AG08395 (cell line): ENCODE data around the gene COL8A1.
"Not testable (repeated sequence)": the region's sequence is repeated elsewhere in the genome, so short reads cannot be mapped to it uniquely, and the experiment has no call there.

ENCODE experiments used
- DNase-seq: peaks from one replicate; pipeline ENCODE4 v3.0.0; 2012; ENCODE audit warnings: mixed read lengths, low spot score

The COL8A1 gene

GRCh38 chr3:99709686-99710085 lies 71.3 kb downstream of the COL8A1 start:
- no peak for DNase-seq

DNA sequence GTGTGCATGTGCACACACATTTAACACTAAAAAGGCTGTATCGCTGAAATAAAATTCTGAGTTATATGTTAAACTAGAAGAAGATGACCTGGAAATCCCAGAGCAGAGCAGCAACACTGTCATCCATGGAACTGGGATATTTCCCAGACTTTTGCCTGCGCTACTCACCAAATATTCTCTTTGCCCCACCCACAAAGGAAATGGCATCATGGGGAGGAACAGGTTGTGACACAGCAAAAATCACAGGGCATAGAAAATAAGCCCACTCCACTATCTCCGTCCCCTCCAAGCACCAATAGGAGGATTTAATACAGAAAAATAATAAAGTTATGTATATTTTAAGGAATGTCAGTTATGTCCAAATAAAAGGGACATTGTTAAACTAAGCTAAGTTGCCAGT lies 71.7 kb downstream of the COL8A1 start:
- no peak for DNase-seq

DNA sequence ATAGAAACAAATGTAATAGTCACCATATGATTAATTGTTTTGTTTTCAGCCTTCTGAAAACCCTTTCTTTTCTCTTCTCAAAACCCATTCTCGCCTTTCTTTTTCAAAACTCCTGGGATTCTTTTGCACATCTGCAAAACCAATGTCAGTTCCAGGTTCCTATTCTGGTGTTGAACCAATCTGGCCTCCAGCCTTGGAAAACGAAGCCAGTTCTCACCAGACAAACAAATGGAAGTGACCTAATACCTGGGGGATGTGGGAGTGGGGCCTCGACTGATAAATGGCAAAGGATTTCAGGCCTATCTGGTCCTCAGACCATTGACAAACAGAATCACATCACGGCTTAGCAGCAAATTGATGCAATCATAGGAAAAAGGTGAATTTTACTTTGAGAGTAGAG lies 73.0 kb downstream of the COL8A1 start:
- no peak for DNase-seq

GRCh38 chr3:99712291-99712954 lies 74.0 kb downstream of the COL8A1 start:
- DNase-seq, result no peak

DNA sequence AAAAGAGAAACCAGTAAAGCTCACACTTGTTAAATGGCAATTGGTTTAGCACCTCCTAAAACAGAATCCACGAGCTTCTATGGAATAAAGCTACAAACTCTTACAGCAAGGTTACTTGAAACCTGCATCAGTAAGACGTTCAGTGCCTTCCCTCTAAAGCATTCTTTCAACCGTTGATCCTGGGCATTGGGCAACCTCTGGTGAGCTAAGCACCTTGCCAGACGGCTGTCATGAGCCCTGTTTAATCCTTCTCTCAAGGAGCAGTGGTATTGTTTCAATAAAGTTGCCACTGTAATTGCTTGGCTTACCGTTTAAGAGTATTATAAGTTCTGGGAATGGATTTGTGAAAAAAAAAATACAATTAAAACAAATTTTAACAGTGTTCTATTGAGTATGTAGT lies 75.0 kb downstream of the COL8A1 start:
- no peak for DNase-seq

DNA sequence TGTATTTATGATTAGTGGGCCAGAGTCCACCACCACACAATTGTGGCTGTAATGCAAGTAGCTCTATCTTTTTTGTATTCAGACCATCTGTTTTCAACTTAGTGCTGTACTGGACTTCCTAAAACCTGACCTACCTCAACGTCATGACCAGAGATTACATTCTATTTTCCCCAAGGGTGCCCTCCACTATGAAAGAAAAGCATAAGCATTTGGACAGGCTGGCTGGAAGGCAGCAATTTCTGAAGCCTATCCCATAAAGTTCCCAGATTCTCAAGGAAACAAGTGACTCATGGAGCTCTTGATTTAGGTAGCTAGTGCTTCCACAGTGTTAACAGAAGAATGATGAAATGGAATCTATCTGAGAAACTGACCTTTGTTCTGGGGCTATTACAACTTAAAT lies 75.8 kb downstream of the COL8A1 start:
- peak; percentile 40 for DNase-seq

DNA sequence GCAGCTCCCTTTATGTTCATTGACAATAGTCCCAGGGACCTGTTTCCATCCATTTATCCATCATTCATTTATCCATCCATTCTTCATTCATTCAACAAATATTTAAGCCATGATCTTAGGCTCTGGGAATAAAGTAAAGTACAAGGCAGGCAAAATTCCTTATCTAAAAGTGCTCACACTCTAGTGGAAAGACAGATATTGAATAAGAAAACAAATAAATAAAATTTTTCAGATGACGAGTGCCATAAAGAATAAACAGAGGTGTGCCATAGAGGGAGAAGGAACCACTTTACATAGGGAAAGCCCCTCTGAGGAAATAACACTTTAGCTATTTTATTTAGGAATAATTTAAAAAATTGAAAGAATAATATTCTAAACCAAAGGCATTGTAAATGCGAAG lies 76.2 kb downstream of the COL8A1 start:
- DNase-seq, result no peak

DNA sequence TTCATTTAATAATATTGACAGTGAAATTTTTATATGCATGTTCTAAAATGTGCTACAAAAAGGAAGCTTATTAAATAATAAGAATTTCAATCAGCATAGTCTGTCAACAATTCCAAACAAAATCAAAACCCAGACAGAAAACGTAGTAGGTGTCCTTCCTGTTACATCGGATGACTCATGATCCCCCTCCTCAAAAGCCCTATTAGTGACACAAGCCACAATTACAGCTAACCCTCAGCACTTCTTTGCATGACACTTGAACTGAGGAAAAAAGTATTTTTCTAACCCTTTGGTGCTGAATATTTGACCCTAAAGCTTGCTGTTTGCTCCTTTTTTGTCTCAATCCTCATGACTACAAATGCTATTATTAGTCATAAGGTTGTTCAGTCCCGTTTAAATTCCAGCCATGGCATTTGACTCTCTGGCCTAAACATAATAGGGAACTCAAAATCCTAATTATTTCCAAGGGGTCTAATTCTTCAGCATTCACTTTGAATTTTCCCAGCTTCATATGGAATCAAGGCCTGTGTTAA lies 78.1 kb downstream of the COL8A1 start:
- DNase-seq, result no peak

DNA sequence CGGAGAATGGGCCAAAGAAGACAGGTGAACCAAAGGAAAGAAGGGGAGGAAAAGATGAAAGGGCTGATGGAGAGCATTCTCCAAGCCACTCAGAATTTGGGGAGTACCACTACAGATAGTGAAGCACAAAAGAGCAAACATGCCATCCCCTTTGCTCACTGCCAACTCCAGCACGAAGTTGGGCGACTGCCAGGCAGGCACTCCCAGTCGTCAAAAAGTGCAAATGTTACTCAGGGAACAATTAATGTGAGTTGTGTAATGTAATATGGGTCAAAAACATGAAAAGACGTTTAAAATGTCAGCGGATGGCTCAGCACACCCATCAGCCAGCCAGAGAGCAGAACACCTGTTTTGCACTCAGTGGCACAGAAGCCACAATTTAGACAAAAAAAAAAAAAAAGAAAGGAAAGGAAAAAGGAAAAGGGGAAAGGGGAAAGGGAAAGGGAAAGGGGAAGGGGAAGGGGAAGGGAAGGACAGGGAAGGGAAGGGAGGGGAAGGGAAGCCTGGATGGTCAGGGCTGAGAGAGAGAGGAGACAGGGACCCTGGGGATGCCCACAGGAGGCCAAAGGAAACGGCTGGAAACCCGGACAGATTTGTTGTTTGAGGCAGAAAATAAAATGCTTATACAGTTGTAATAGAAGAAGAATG lies 82.7 kb downstream of the COL8A1 start:
- DNase-seq, result peak; percentile 46

GRCh38 chr3:99721633-99722007 lies 83.2 kb downstream of the COL8A1 start:
- DNase-seq, result no peak

- DNase-seq, result no peak
These were observed 85.9 kb downstream of the COL8A1 start for GRCh38 chr3:99724276-99724675.

GRCh38 chr3:99730870-99731269 lies 92.5 kb downstream of the COL8A1 start:
- DNase-seq, result peak; percentile 35

DNA sequence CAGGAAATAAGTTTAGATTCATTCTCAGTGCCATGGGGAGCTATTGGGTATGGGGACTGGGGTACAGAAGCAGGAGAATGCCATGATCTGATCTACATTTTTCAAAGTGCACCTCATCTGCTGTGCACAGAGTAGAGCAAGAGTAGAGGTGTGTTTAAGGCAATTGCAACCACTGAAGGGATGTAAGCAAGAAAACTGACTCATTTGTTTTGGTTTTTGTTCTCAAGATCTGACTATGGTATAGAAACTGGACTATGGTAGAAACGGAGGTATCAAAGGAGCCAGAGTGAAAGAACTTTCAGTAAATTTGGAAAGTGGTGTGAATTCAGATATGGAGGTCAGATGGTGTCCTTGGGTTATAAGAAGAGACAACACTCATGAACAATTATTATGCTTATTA lies 93.1 kb downstream of the COL8A1 start:
- no peak for DNase-seq

DNA sequence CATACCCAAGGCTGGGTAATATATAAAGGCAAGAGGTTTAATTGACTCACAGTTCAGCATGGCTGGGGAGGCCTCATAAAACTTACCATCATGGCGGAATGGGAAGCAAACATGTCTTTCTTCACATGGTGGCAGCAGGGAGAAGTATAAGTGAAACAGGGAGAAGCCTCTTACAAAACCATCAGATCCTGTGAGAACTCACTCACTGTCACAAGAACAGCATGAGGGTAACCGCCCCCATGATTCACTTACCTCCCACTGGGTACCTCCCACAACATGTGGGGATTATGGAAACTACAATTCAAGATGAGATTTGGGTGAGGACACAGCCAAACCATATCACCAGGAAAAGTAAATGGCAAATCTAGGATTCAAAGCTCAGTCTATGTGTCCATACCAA lies 102.0 kb downstream of the COL8A1 start:
- DNase-seq, result not testable (repeated sequence)

DNA sequence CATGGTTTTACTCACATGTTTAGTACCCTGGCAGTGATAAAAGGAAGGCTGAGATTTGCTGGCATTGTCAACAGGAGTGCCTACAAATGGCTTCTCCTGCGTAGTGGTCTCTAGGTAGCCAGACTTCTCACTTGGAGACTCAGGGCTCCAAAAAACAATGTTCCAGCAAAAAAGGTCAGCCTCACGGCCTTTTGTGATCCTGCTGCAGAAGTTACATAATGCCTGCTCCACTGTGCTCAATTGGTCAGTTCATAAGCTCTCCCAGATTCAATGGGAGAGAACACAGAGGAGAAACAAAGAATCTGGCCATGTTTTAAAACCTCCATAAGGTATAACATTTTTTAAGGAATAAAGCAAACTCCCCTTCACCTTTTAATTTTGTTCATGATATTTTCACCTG lies 103.2 kb downstream of the COL8A1 start:
- no peak for DNase-seq

GRCh38 chr3:99747915-99748314 lies 109.5 kb downstream of the COL8A1 start:
- DNase-seq, result peak; percentile 29

- DNase-seq, result peak; percentile 56
These were observed 113.3 kb downstream of the COL8A1 start for GRCh38 chr3:99751649-99752048.

DNA sequence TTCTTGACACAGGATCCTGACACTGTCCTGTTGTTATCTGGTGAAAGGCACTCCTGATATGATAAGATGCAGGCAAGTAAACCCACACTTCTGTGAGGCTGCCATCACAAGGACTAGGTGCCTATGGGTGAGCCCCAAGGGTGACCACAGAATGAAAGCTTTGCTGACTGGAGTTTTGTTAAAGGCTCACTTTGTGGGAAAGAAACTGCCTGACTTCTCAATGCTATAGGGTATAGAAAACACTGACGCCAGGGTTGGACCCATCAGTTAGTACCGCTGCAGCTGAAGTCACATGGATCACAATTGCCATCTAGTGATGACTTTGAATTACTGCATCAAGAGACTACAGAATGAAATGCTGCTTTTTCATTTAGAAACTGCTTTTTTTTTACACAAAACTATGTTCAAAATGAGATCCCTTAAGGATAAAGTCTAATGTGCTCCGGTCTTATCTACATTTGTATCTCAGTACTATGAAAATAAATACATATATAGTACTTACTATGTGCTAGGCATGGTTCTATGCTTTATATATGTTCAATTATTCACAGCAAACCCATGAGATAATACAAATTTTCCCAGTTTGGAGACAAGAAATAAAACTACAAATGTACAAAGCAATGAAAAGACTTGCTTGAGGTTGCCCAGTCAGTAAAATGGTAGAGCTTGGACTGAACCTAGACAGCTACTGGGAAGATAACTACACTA lies 115.0 kb downstream of the COL8A1 start:
- peak; percentile 54 for DNase-seq

DNA sequence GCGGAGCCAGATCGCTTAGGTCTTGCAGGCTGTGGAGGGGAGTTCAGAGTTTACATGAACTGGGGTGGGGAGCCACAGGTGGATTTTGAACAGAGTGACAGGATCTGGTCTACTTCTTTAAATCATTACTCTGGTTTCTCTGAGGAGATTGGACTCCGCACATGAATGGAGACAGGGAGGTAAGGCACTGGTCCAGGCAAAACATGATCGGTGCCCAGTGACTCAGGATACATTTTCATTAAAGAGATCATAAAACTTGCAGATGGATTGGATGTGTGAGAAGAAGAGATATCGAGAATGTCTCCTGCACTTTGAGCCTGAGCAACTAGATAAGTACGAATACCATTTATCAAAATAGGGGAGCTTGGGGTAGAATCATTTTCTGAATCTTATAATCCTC lies 117.4 kb downstream of the COL8A1 start:
- no peak for DNase-seq

GRCh38 chr3:99757966-99758365 lies 119.6 kb downstream of the COL8A1 start:
- DNase-seq, result no peak

- DNase-seq, result no peak
These were observed 120.2 kb downstream of the COL8A1 start for GRCh38 chr3:99758502-99759177.

DNA sequence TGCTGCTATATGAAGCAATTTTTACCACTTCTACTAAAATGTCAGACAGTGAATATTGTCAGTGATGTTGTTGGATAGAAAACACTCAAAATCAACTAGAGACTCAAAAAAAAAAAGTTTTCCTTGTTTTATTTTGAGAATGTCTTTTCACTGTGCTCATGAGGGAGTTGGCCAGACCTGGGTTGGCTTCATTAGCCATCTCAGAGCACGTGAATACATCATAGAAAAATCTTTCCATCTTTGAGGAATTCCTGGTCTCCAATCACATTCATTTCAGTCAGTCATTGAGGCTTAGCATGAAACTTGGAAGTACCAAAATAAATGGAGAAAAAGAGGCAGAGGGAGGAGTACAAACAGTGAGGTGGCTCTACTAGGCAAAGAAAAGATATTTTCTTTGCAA lies 121.6 kb downstream of the COL8A1 start:
- DNase-seq, result no peak

- DNase-seq, result no peak
These were observed 122.2 kb downstream of the COL8A1 start for GRCh38 chr3:99760629-99761028.
